Naive B cell (primary cell): Measurements from ENCODE around the gene EN2. TPM values are rescaled to one million over a fixed set of nuclear protein-coding genes. Genes with fewer than 3 reads are reported as not detected.

Source experiments
- ATAC-seq, 2 donors: fragments of 150-1000 bp; cut with Tn5 transposase; 2 replicates each; pipeline ENCODE4 v1.10.0; 2021; ENCODE audit warnings: low read depth in 2 of 2, mild to moderate bottlenecking in 2 of 2, moderate library complexity in 2 of 2
- DNase-seq: peaks from one replicate; pipeline ENCODE4 v3.0.0; 2022
- H3K27ac Mint-ChIP-seq, 6 donors: one replicate each; pipeline ENCODE4 v1.8.0; 2020 to 2022; ENCODE audit warnings: mild to moderate bottlenecking in 6 of 6, mixed read lengths in 6 of 6, moderate library complexity in 5 of 6, inconsistent platforms in 2 of 6
- H3K27me3 Mint-ChIP-seq, 3 donors: one replicate each; pipeline ENCODE4 v1.8.0; 2021 to 2022; ENCODE audit warnings: mixed read lengths in 3 of 3, mild to moderate bottlenecking in 1 of 3
- H3K36me3 Mint-ChIP-seq, 2 donors: one replicate each; pipeline ENCODE4 v1.8.0; 2020 to 2022; ENCODE audit warnings: mixed read lengths in 2 of 2, inconsistent platforms in 1 of 2, mild to moderate bottlenecking in 1 of 2
- H3K4me1 Mint-ChIP-seq, 3 donors: one replicate each; pipeline ENCODE4 v1.8.0; 2020 to 2022; ENCODE audit warnings: mixed read lengths in 3 of 3, inconsistent platforms in 1 of 3, mild to moderate bottlenecking in 1 of 3, moderate library complexity in 1 of 3
- H3K4me3 Mint-ChIP-seq, 8 donors: one replicate each; pipeline ENCODE4 v1.8.0; 2020 to 2022; ENCODE audit warnings: mild to moderate bottlenecking in 8 of 8, mixed read lengths in 8 of 8, moderate library complexity in 8 of 8, inconsistent platforms in 2 of 8
- H3K9me3 Mint-ChIP-seq, 7 donors: one replicate each; pipeline ENCODE4 v1.8.0; 2020 to 2022; ENCODE audit warnings: mixed read lengths in 7 of 7, mild to moderate bottlenecking in 5 of 7, inconsistent platforms in 2 of 7, moderate library complexity in 1 of 7
- polyA plus RNA-seq, 6 donors: library from polyadenylated mRNA; unstranded; fragments of 300-500 nt; fragmentation: Illumina TruSeq; gene quantifications; one replicate each; pipeline ENCODE4 v1.2.3, GENCODE V29; 2021; ENCODE audit warnings: low read depth in 6 of 6

Gene EN2
- polyA plus RNA-seq, 6 donors from 2014 or later = not detected

DNA sequence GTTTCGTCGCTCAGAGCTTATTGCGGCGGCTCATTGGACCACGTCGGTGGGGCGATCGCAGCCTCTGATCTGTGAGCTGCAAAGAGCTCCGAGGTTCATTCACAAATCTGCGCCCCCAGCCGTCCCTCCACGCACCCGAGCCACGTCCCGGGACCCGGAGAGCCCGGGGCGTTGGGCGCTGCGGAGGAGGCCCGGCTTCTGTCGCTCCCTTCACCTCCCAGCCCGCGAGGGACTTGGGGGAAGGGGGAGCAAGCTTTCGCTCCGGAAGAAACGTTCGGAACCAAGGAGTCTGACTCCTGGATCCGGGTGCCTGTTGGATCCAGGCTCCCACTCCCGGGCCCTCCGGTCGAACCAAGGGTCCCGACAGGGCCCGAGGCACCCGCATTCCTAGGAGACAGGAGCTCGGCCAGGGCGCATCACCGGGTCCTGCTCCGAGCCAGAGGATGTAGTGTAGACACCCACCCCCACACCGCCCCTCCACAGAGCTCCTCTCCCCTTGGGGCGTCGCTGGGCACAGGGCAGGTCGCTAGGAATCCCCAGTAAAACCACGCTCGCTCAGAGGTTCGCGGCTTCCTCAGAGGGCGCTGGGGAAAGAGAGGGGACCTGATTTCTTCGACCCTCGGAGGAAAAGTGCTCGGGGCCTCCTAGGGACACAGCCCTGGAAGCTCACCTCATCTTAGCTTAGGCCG is 7.9 kb upstream of the EN2 start:
- peaks cover 0 to 5% (median 0%) of the 10 kb centered on the region in 7 donors for H3K9me3 Mint-ChIP-seq
- DNase-seq (no peak), ATAC-seq (no peak)
- peaks cover 23 to 26% (median 23%) of the 10 kb centered on the region in 3 donors for H3K4me1 Mint-ChIP-seq
- H3K4me3 Mint-ChIP-seq = peak overlapping the region in 2 of 8 donors; percentile 34 to 54
- H3K27me3 Mint-ChIP-seq = peaks cover 54 to 84% (median 76%) of the 10 kb centered on the region in 3 donors
- peaks cover 0 to 10% of the 10 kb centered on the region in 2 donors for H3K36me3 Mint-ChIP-seq
- peak overlapping the region in 2 of 6 donors; percentile 42 to 49 for H3K27ac Mint-ChIP-seq

DNA sequence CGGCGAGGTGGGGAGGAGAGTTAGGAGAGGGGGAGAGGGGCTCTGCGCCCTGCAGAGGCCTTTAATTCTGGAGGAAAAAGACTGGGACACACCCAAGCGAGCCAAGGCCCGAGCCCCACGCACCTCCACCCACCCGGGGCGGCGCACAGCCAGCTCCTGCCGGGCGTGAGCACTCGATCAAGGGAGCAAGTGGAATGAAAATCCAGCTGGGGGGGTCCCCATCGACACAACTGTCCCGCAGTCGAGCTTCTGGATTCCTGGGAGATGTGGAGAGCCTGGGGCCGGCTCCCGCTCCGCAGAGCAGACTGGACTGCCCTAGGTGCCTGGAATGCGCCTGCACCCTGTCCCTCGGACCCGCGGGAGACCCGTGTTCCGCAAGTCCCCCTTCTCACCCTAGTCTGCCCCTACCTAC is 7.4 kb upstream of the EN2 start:
- Mint-ChIP-seq H3K4me3 (peak overlapping the region in 3 of 8 donors; percentile 16 to 72 (median 54)), H3K9me3 (peaks cover 0 to 7% (median 0%) of the 10 kb centered on the region in 7 donors), H3K36me3 (peaks cover 0 to 10% of the 10 kb centered on the region in 2 donors), H3K27ac (peak overlapping the region in 4 of 6 donors; percentile 18 to 87 (median 56)), H3K27me3 (peaks cover 55 to 84% (median 78%) of the 10 kb centered on the region in 3 donors), H3K4me1 (peaks cover 28 to 30% (median 28%) of the 10 kb centered on the region in 3 donors)
- ATAC-seq = no peak
- no peak for DNase-seq

DNA sequence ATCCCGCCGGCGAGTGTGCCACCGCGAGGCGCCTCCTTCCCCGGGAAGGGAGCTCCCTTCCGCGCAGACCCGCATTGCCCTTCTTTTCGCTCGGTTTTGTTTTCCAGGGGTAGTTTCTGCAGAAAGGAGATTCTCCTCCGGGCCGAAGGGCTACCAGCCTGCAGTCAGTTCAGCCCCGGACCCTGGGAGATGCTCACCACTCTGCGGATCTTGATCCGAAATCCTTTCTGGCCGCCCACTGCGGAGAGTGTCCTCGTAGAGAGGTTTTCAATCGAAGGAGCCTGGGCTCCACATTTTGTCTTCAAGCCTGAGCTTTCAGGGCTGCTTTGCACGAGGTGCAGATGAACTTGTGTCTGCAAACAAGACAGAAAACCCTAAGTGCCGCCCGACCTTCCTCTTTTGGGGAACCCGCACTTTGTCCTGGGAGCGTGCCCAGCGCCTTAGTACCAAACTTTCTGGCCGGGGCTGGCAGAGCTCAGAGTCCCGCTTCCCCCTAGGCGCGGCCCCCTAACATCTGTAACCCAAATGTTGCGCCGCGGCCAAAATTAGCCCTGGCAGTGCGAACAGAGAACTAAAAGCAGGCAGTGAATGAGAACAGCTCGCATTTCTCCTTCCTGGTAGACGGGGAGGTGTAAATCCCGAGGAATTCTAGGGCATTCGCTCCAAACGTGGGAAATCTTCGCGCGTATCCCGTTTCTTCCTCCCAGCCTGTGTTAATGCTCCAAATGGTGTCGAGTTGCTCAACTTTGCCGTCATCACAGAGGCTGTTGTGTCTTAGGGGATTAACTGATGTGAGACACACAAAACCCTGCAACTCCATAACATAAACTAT is 6.7 kb upstream of the EN2 start:
- DNase-seq (no peak), ATAC-seq (no peak)
- Mint-ChIP-seq H3K4me1 (peaks cover 30 to 33% (median 32%) of the 10 kb centered on the region in 3 donors), H3K36me3 (peaks cover 0 to 10% of the 10 kb centered on the region in 2 donors), H3K4me3 (peak overlapping the region in 7 of 8 donors; percentile 16 to 74 (median 37)), H3K9me3 (peaks cover 0 to 8% (median 0%) of the 10 kb centered on the region in 7 donors), H3K27me3 (peaks cover 56 to 87% (median 79%) of the 10 kb centered on the region in 3 donors), H3K27ac (peak overlapping the region in 4 of 6 donors; percentile 47 to 90 (median 76))

DNA sequence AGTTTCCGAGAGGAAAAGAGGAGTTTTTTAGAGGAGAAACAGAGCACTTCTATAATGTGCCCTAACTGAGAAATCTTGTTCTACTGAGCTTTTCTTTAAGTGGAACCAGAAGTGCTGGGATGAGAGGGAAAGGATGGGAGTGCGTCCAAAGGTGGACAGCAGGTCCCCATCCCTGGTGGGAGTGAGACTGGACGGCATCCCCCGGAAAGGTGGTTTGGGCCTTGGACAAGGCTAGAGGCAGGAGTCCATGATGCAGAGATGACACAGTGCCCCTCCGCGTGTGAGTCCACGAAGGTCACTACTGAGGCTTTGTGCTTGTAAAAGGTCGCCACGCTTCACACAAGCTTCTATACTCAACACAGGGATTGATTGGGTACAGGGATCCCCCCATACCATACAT is 6.1 kb upstream of the EN2 start:
- H3K27ac Mint-ChIP-seq = peak overlapping the region in 2 of 6 donors; percentile 8 to 26
- peaks cover 58 to 89% (median 84%) of the 10 kb centered on the region in 3 donors for H3K27me3 Mint-ChIP-seq
- DNase-seq = no peak
- peak overlapping the region in 2 of 8 donors; percentile 29 to 37 for H3K4me3 Mint-ChIP-seq
- H3K36me3 Mint-ChIP-seq = peaks cover 0 to 10% of the 10 kb centered on the region in 2 donors
- peaks cover 0 to 8% (median 0%) of the 10 kb centered on the region in 7 donors for H3K9me3 Mint-ChIP-seq
- H3K4me1 Mint-ChIP-seq = peaks cover 34 to 39% (median 39%) of the 10 kb centered on the region in 3 donors
- ATAC-seq = no peak

DNA sequence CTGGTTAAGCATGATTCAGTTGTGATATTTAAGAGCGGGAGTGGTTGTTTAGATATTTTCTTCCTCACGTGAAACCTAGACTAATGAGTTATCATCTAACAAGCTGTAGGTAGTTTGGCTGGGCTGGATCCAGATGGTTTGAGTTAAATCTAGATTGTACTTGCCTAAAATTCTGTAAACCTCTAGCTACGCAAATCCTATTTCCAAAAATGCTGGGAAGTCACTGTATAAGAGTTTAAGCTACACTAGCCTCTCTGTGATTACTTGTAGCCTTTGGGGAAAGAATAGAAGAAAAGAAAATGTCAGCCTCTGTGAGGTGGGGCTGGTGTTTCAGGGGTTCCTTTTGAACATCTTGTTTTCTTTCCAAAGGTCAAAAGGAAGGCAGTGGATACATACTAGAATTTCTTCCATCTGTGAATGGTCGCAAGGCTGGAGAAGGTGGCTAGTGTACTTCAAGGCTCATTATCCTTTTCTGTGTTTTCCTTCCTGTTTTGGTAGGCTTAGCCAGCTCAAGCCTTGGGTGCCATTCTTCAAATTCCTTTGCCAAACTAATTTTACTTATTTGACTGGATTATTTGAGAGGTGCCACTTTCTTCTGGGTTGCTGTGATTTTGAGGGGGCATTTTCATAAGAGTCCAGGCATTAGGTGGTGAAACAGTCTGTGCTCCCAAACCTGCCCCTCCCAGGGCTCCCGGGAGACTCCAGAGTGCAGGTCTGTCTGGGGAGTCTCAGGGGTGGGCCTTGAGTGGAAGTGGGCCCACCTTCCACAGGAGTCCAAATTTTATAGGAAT is 5.2 kb upstream of the EN2 start:
- peaks cover 0 to 8% (median 0%) of the 10 kb centered on the region in 7 donors for H3K9me3 Mint-ChIP-seq
- H3K4me1 Mint-ChIP-seq = peaks cover 34 to 39% (median 38%) of the 10 kb centered on the region in 3 donors
- ATAC-seq (no peak), DNase-seq (no peak)
- peak overlapping the region in 2 of 6 donors; percentile 44 to 92 for H3K27ac Mint-ChIP-seq
- H3K4me3 Mint-ChIP-seq = peak overlapping the region in 4 of 8 donors; percentile 1 to 62 (median 31)
- H3K36me3 Mint-ChIP-seq = peaks cover 0 to 7% of the 10 kb centered on the region in 2 donors
- peaks cover 53 to 85% (median 83%) of the 10 kb centered on the region in 3 donors for H3K27me3 Mint-ChIP-seq

DNA sequence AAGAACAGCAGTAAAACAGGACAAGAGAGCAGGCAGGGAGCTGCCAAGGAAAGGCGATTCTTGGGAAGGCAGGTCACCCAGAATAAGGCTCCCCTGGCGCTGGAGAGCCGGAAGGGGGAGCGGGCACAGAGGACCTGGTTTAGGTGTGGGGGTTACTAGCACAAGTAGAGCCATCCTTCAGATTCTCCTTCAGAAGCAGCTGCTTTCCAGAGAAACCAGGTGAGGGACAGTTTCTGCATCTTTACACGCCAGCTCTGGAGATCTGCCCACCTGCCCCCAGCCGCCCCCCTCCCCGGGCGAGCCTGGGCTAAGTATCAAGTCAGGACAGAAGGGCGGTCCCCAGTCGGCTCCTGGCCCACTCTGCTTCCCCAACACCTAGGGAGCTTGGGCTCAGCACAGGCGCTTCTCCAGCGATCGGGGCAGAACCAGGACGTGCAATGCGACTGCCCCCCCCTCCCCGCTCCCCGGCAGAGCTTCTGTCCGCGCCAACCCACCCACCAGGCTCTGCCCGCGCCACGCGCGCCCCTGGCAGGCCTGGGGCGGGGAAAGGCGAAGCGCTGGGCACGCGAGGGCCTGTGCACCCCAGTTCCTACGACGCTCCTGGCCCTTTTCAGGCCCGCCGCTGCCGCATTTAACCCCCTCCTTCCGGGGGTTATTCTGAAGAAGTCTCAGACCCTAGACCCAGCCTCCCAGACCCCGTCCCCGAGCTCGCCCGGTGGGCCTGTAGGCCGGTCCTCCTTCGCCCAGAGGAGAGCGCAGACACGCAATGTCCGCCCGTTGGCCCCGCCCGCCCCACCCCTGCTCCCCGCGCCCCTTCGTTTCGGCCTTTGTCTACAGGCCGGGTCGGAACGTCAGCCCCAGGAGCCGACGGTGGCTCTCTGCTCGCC is 4.4 kb upstream of the EN2 start:
- Mint-ChIP-seq H3K27ac (peak overlapping the region in 2 of 6 donors; percentile 44 to 92), H3K36me3 (no peaks in the 10 kb centered on the region), H3K4me3 (peak overlapping the region in 4 of 8 donors; percentile 9 to 62 (median 31))

DNA sequence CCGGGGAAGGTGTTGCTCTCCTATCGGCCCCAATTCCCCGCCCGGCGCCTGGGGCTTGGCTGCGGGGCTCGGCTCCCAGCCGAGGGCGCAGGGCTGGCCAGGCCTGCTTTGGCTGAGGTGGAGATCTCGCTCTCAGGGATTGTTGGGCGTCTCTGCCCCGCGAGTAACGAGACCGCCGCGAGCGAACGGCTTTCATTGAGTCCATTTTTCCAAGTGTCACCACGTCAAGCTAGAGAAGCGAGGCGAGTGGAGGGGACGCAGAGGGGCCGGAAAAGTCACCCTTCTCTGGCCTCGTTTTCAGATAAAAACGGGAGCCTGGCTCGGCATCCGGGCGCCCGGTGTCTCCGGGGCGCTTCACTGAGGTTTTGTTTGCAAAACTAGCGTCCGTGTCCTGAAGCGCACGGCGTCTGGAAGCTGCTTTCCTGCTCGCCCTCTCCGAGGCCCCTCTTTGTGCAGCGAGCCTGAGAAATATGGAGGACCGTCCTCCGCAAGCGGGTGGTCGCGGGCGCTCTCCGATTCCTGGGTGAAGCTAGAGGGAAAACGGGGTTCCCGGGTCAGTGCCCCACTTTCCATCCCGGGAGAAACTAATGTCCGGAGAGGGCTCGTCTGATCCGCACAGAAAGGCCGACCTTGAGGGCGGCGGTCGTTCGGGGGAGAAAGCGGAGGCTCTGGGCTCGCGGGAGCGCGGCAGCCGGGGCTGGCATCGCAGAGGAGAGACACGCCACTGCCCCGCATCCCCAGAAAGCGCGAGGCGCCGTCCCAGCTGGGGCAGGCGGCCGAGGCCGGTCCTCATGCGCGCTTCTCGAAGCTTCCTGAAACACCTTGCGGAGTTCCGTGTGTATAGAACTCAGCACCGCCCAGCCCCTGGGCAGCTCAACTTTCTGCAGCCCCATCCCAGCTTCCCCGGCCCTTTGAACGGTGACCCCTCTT is 3.5 kb upstream of the EN2 start:
- Mint-ChIP-seq H3K27ac (peak overlapping the region in 4 of 6 donors; percentile 20 to 56 (median 32)), H3K36me3 (no peaks in the 10 kb centered on the region), H3K4me1 (peaks cover 33 to 42% (median 33%) of the 10 kb centered on the region in 3 donors), H3K9me3 (peaks cover 0 to 8% (median 0%) of the 10 kb centered on the region in 7 donors), H3K4me3 (peak overlapping the region in 6 of 8 donors; percentile 12 to 75 (median 50)), H3K27me3 (peaks cover 52 to 79% (median 79%) of the 10 kb centered on the region in 3 donors)
- ATAC-seq (no peak), DNase-seq (no peak)

More for the DNA sequence above, 4.4 kb upstream of the EN2 start:
- H3K9me3 Mint-ChIP-seq = peaks cover 0 to 8% (median 0%) of the 10 kb centered on the region in 7 donors
- peaks cover 47 to 83% (median 81%) of the 10 kb centered on the region in 3 donors for H3K27me3 Mint-ChIP-seq
- no peak for DNase-seq
- no peak for ATAC-seq
- H3K4me1 Mint-ChIP-seq = peaks cover 32 to 37% (median 32%) of the 10 kb centered on the region in 3 donors

DNA sequence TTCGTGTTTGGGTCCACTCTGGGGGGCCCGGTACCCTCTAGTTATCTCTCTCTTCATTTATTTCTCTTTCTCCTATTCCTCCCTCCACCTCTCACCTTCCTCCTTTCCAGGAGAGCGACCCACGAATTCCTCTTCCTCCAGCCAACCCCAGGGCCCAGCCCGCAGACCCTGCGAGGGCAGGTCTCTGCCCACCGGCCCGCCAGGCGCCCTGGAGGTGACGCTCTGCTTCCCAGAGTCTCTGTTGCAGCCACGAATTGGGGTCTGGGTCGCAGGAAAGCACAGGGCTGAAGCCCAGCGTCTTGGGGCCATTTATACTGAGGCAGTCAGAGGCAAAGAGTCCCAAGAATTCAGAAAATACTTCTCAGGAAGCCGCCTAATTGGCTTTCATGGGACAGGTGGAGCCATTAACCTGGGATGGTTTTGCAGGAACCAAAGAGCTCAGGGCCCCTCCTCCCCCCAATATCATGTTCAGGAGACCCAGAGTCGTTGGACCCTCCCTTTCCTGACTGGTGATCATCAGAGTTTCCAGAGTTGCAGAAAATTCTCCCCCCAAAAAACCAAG is 2.7 kb upstream of the EN2 start:
- peaks cover 37 to 48% (median 39%) of the 10 kb centered on the region in 3 donors for H3K4me1 Mint-ChIP-seq
- peaks cover 0 to 8% (median 0%) of the 10 kb centered on the region in 7 donors for H3K9me3 Mint-ChIP-seq
- DNase-seq (no peak), ATAC-seq (no peak)
- H3K36me3 Mint-ChIP-seq = no peaks in the 10 kb centered on the region
- H3K4me3 Mint-ChIP-seq = peak overlapping the region in 6 of 8 donors; percentile 25 to 65 (median 55)
- H3K27me3 Mint-ChIP-seq = peaks cover 58 to 86% (median 84%) of the 10 kb centered on the region in 3 donors
- H3K27ac Mint-ChIP-seq = peak overlapping the region in 3 of 6 donors; percentile 20 to 59 (median 59)

DNA sequence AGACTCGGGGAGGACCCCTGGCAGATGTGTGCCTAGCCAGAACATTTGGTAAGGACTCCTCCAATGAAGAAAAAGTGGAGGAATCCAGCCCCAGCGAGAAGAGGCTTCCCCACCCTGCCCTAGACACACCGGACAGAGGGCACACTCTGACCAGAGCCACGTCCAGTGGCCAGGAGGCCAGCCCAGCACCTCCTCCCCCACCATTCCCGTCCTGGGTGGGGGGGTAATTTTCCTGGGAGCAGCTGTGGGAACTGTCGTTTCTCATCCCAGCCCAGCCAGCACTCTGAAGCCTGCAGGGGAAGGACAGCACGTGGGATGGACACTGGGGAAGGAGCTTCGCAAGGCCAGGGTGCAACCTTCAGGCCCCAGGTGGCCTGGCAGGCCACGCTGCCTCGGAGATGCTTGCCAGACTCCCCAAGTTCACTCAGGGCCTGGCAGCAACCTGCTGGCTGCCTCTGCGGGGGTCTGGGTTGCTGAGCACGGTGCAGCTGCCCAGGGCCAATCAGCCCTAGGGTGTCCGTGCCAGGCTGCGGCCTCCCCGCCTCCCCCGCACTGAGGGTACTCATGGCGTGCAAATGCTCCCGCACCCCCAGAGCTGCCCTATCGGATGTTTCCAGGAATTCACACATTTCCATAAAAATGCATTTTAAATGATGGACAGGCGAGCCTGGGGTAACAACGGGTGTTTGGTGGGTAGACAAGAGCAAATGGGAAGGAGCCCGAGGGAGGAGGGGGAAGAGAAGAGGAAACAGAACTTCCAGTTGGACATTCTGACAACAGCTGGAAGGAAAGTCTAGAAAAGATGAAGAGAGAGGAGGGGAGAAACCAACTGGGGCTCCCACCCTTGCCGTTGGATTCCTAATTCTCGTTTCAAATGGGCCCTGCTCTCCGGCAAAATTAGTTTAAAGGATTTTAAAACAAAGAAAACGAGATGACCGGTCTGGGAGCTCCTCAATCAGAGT is 1.9 kb upstream of the EN2 start:
- ATAC-seq (no peak), DNase-seq (no peak)
- Mint-ChIP-seq H3K36me3 (no peaks in the 10 kb centered on the region), H3K27ac (peak overlapping the region in 4 of 6 donors; percentile 59 to 83 (median 74)), H3K9me3 (peaks cover 0 to 9% (median 0%) of the 10 kb centered on the region in 7 donors), H3K4me1 (peaks cover 33 to 48% (median 36%) of the 10 kb centered on the region in 3 donors), H3K27me3 (peaks cover 59 to 86% (median 84%) of the 10 kb centered on the region in 3 donors), H3K4me3 (peak overlapping the region; percentile 68 to 90 (median 81))
